ENCODE results near the gene HCAR3. TPM values are rescaled to one million over a fixed set of nuclear protein-coding genes. Genes with fewer than 3 reads are reported as not detected.

HCAR3 gene
- total and polyA plus RNA-seq, 2 of the 8 experiments (the other 6 are each of a cell fraction or from before 2014, with no cell fraction given): not detected

GRCh38 chr12:122729583-122730214 is 13.1 kb upstream of the HCAR3 start:
- Histone ChIP-seq H3K79me2 (ENCODE audit: control insufficient read depth in 1 of 2, insufficient read depth in 2 of 2, low read length in 2 of 2) (no peaks in the 10 kb centered on the region), H2AK5ac (ENCODE audit: low read depth, low read length) (no peak overlapping the region; the same call in 1 of the 2 replicates), H3K23me2 (ENCODE audit: low read depth, low read length) (no peaks in the 10 kb centered on the region), H3K9ac (replicated peaks in 1 of 4; ENCODE audit: extremely low read depth in 1 of 4, low read depth in 3 of 4, low read length in 3 of 4) (no peak overlapping the region), H3K4me2 (ENCODE audit: insufficient read depth in 1 of 2, low read depth in 2 of 2, low read length in 2 of 2) (no peak overlapping the region), H4K91ac (replicated peaks; ENCODE audit: insufficient read length, low read length) (no peak overlapping the region), H3K14ac (ENCODE audit: insufficient read length) (no peak overlapping the region), H3K4me1 (replicated peaks in 1 of 4; ENCODE audit: control insufficient read depth in 3 of 4, insufficient read depth in 4 of 4, low read length in 3 of 4) (no peaks in the 10 kb centered on the region; a peak in 1 of 7 replicates), H4K5ac (ENCODE audit: insufficient read length, low read depth, low read length) (no peak overlapping the region), H3K4ac (replicated peaks; ENCODE audit: insufficient read length, low read depth, low read length) (no peak overlapping the region), H3K9me3 (ENCODE audit: insufficient read depth in 2 of 2, low read depth in 1 of 2, low read length in 1 of 2) (no peaks in the 10 kb centered on the region), H2AFZ (ENCODE audit: low read length) (no peak overlapping the region), H2BK120ac (replicated peaks; ENCODE audit: low read depth, low read length) (no peak overlapping the region), H3K79me1 (ENCODE audit: low read depth, low read length) (no peaks in the 10 kb centered on the region), H4K8ac (ENCODE audit: extremely low read depth, insufficient read depth, low read length) (peak overlapping the region; percentile 57; the same call in 1 of the 2 replicates), H3K27me3 (replicated peaks in 1 of 4; ENCODE audit: control insufficient read depth in 3 of 4, extremely low read depth in 1 of 4, insufficient read depth in 3 of 4, low read length in 3 of 4) (no peaks in the 10 kb centered on the region), H3K23ac (ENCODE audit: insufficient read length) (no peak overlapping the region), H3K56ac (replicated peaks; ENCODE audit: insufficient read length, low read depth, low read length) (no peak overlapping the region), H2BK20ac (ENCODE audit: low read length) (no peak overlapping the region), H2BK5ac (ENCODE audit: low read depth, low read length) (no peak overlapping the region; the same call in 1 of the 2 replicates), H3K36me3 (ENCODE audit: control insufficient read depth in 2 of 4, insufficient read depth in 4 of 4, low read length in 3 of 4) (no peaks in the 10 kb centered on the region), H3K4me3 (ENCODE audit: extremely low read depth in 1 of 4, insufficient read depth in 2 of 4, low read depth in 3 of 4, low read length in 4 of 4) (no peak overlapping the region), H3K27ac (ENCODE audit: low read depth, low read length) (no peak overlapping the region), H4K20me1 (replicated peaks in 1 of 2; ENCODE audit: control insufficient read depth in 1 of 2, insufficient read depth in 2 of 2, low read length in 2 of 2) (no peaks in the 10 kb centered on the region), H3K18ac (ENCODE audit: extremely low read depth, low read length) (no peak overlapping the region), H2BK15ac (ENCODE audit: low read length) (no peak overlapping the region), H2BK12ac (ENCODE audit: low read depth, low read length) (peak overlapping the region; percentile 52; the same call in 1 of the 2 replicates)
- WGBS, 2 experiments (ENCODE audit: extremely low coverage in 1 of 2, insufficient coverage in 1 of 2, insufficient read length in 1 of 2, insufficient replicate concordance in 2 of 2, low coverage in 1 of 2, low lambda C conversion rate in 2 of 2, missing lambda C conversion rate in 1 of 2): 94% methylated on average over 27 of the region's 27 CpGs; no CpG with 5 or more reads in 1 of the 2 experiments
- no peak for FAIRE-seq
- TF ChIP-seq ATF3 (IDR thresholded peaks at IDR 0.05; ENCODE audit: insufficient read depth, low read depth, low read length): no peak
- no peak for TF ChIP-seq TBP (IDR thresholded peaks at IDR 0.05; ENCODE audit: low read depth, low read length)
- TF ChIP-seq CTBP2 (IDR thresholded peaks at IDR 0.05; ENCODE audit: borderline replicate concordance, insufficient read depth, insufficient read length, low read length): no peak
- TF ChIP-seq SIX5 (IDR thresholded peaks at IDR 0.05; ENCODE audit: low read depth, low read length): no peak
- no peak for TF ChIP-seq NRF1 (IDR thresholded peaks at IDR 0.05; ENCODE audit: low read depth, low read length)
- no peak for TF ChIP-seq SRF (IDR thresholded peaks at IDR 0.05; ENCODE audit: low read depth, low read length)
- no peak for TF ChIP-seq TAF1 (IDR thresholded peaks at IDR 0.05; ENCODE audit: low read depth, low read length)
- TF ChIP-seq SUZ12 (IDR thresholded peaks at IDR 0.05; ENCODE audit: low read length): no peak
- no peak for TF ChIP-seq CHD1 (IDR thresholded peaks at IDR 0.05; ENCODE audit: low read depth, low read length)
- TF ChIP-seq MAX (IDR thresholded peaks at IDR 0.05): no peak
- no peak for TF ChIP-seq POLR2AphosphoS5 (IDR thresholded peaks at IDR 0.05; ENCODE audit: low read depth, low read length)
- no peak for TF ChIP-seq YY1 (IDR thresholded peaks at IDR 0.05; ENCODE audit: low read depth, low read length)
- no peak for DNase-seq (ENCODE audit: low read depth in 1 of 2, low spot score in 2 of 2)
- CTCF ChIA-PET (ENCODE audit: partially characterized antibody): interaction anchor here (2.4 kb wide), 1 partner anchor 92 kb away, joined by 10 read pairs; no protein-coding TSS in a partner anchor
- POLR2A ChIA-PET (ENCODE audit: partially characterized antibody): no interaction called here

Data from H1 (cell line).